ENCODE measurements around the gene NRDC.
"Not testable (repeated sequence)": the region's sequence is repeated elsewhere in the genome, so short reads cannot be mapped to it uniquely, and the experiment has no call there.

The NRDC gene

DNA sequence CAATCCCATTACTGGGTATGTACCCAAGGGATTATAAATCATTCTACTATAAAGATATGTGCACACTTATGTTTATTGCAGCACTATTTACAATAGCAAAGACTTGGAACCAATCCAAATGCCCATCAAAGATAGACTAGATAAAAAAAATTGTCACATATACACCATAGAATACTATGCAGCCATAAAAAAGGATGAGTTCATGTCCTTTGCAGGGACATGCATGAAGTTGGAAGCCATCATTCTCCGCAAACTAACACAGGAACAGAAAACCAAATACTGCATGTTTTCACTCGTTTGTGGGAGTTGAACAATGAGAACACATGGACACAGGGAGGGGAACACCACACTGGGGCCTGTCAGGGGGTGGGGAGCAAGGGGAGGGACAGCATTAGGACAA is 16.2 kb upstream of the NRDC start:
- DNase-seq, result not testable (repeated sequence)

DNA sequence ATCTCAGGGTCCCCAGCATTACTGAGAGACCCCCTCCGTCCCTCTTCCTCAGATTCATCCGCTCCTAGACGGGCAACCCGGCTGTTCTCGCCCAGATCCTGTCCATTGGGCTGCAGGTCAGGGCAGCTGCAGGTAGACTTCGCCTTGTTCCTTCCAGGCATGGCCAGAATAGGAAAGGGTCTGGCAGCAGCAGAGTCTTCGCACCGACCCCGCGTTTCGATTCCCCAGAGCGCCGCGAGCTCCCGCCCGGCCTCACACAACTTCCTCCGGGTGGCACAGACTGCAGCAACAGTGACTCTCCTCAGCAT is 265 bp downstream of the NRDC start:
- DNase-seq, result no peak

DNA sequence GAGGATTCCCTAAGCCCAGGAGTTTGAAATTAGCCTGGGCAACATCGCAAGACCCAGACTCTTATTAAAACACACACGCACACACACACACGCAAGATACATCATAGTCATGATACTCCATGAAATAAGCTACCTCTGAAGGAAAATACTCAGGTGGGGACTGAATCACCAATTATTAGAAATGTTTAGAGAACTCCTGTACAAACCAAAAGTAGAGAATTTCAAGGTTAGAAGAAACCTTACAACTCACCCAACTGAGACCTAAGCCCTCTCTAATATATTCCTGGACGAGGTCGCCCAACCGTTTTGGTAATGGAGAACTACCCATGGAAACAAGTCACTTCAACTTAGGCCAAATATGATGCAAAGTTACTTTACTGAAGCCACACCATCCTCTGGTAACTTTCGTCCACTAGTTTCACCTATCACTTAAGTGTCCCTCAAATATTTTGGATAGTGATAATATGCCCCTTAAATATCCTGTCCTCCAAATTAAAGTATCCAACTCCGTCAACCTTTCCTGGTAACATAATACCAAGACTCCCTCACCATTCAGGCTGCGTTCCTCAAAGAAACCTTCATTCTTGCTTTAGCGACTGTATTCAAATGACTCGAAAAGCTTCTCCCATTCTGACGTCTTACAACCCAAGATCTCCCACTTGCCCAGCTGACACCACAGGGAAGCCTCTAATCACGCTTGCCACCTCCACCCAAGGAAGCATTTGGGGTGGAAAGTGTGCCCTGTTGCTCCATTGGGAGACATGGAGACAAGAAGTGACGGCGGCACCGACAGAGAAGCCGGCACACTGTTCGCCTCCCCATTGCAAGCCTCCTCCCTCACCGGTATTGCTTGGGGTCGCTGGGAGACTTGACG is 856 bp downstream of the NRDC start:
- no peak for DNase-seq

DNA sequence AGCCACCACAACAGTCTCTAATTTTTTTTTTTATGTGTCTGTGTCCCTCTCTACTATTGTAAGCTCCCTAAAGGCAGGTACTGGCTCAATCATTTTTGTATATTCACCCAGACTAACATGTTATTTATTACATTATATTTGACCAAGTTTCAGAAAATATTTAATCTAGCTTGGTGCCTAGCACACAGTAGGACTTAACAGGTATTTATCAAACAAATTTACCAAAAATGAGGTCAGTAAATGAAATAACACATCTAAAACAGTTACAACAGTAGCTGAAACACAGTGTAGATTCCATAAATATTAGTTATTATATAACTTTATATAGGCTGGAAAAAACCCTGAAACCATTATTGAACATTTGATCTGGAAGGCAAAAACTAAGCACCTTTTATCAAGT is 2.7 kb downstream of the NRDC start:
- no peak for DNase-seq

DNA sequence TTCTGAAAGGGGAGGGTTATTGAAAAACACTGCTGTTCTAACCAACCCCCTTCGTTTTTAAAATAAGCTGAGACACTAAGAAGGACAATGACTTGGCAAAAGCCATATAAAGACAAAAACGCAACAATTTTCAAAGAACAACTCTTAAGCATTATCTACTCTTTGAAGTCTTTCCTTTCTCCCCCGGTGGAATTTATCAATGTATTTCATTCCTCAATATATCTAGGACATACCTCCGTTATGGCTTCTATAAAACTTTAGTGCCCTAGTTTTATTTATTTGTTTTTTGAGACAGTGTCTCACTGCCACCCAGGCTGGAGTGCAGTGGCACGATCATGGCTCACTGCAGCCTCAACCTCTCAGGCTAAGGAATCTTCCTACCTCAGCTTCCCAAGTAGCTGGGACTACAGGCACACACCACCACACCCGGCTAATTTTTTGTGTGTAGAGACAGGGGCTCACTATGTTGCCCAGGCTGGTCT is 3.2 kb downstream of the NRDC start:
- DNase-seq, result no peak

DNA sequence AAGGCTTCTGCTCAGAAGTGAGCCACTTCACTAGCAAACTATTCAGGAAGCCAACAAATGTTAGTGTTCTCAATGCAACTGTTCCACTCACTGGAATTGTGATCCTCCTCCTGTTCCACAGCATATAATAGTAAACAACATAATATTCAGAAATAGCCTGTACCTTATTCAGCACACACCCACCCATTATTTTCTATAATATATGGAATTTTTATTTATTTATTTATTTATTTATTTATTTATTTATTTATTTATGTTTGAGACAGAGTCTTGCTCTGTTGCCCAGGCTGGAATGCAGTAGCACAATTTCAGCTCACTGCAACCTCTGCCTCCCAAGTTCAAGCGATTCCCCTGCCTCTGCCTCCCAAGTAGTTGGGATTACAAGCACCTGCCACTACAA is 5.3 kb downstream of the NRDC start:
- not testable (repeated sequence) for DNase-seq

DNA sequence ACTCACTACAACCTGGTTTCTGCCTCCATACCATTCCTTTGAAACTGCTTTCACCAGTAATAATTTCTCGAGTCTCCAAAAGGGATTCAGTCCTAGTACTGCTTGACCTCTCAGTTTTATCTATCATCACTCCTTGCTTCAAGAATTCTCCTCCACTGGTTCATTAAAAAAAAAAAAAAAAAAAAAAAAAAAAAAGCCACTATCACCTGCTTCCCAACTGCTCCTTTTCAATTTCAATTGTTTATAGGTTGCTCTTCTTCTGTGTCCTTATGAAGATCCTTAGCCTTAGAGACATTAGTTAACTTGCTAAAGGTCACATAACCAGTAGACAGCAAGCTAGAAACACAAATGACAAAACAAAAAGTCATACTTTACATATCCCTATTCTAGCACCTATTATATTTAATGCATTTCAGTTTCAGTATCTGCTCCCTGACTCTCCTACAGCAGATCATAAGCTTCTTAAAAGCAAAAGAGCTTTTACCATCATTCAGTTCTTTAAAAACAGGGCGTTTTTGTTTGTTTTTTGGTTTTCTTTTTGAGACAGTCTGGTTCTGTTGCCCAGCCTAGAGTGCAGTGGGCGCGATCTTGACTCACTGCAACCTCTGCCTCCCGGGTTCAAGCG is 7.1 kb downstream of the NRDC start:
- DNase-seq, result no peak

DNA sequence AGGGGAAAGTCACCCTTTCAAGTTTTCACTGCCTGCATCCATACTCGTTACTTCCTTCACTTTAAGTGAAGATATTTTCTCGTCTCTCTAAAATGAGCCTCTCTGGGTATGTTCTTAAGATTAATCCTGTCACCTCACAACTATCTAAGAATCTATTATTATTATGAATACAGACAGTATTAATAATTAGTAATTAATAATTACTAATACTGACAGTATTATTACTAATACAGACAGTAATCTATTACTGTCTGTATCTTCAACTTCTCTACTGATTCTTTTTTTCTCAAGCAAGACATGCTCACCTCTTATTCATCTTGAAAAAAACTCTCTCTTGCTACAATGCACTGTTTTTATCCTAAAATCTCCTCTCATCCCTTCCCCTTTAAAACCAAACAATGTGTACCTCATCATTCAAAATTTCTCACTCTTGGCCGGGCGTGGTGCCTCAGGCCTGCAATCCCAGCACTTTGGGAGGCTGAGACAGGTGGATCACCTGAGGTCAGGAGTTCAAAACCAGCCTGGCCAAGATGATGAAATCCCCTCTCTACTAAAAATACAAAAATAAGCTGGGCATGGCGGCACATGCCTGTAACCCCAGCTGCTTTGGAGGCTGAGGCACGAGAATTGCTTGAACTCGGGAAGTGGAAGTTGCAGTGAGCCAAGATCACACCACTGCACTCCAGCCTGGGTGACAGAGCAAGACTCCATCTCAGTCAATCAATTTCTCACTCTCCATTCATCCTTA is 7.8 kb downstream of the NRDC start:
- no peak for DNase-seq

DNA sequence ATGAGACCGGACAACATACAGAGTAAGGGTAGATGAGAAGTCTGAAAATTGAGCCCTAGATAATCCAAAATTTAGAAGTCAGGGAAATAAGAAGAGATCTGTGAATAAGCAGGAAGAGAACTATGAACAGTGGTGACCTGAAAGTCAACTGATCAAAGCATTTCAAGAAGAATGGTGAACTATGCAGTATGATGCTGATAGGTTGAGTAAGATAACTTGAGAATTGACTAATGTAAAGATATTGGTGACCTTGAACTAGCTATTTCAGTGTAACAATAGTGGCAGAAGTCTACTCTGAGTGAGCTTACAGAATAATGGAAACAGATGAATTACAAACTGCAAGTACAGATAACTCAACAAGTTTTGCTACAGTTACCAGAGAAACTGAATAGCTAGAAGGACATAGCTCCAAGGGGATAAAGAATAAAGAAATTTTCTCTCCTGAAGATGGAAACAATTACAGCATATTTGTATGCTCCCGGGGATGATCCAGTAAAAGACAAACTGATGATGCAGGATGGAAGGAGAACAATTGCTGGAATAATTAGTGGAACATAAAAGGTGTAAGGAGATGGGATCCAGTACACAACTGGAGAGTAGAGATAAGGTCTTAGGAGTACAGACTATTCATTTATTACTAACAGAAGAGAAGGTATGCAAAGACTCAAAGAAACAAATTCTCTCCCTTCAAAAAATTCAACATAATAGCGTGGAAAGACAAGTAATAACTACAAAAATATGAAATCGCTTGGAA is 10.9 kb downstream of the NRDC start:
- DNase-seq, result no peak

DNA sequence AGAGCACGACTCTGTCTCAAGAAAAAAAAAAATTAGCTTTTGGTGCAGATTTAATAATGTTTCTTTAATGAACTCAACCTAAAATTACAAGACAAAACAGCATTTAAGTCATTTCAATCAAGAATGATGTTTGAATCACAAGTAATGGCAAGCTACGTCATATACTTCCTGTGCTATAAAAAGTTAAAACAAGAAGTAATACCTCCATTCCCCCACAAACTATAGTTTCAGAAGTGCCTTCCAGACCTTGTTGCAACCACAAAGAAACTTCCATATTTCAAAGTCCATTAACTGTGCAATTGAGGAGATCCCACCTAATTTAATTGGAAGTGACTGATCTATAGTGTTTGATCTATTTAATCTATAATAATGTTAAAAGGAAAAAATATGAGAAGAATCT is 15.1 kb downstream of the NRDC start:
- no peak for DNase-seq

DNA sequence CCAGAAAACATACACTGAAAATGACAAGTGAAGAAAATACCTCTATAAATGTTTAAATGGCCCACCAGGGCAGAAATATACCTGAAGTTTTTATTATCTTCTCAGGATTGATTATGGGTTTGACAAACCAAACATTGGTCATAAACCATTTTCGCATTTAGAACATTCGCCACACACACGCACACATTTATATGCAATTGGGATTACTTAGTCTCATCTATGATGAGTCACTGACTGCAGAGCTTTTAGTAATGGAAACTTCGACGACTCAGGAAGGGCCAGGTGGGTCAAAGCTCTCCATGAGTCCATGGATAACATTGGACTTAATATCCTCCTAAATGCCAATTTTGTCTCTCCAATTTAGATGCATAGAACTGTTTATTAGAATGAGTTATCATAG is 16.9 kb downstream of the NRDC start:
- DNase-seq, result no peak

DNA sequence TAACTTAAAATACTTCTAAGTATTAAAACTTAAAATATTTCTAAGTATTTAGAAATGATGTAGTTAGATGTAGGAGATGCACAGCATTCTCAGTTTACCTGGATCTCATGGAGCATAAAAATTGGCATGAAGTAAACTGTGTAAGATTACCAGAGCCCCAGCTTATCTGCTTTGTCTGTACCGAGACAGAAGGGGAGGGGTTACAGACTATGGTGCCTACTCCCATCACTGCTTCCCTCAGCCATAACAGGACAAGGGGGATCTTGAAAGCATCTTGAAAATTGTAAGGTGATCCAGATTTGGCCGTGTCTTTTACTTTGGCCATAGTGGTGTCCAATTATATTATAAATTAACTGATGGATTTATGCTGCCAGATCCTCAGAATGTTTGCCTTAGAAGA is 18.8 kb downstream of the NRDC start:
- DNase-seq, result no peak

DNA sequence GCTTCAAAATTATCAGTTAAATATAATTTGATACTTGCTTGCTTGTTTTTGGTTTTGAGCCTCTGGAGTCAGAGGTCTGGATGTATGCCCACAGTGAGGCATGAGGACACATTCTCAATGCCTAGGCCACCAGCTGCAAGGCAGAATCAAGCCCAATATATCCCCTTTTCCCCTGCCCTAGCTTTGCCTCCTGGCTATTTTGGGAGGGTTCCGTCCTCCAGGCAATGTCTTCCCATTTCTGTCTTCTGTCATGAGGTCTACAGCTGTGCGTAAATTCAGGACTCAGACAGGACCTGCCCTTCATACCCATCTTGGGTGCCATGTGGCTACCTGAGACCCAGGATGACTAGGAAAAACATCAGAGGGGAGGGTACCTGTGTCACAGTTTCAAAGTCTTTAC is 19.2 kb downstream of the NRDC start:
- no peak for DNase-seq

DNA sequence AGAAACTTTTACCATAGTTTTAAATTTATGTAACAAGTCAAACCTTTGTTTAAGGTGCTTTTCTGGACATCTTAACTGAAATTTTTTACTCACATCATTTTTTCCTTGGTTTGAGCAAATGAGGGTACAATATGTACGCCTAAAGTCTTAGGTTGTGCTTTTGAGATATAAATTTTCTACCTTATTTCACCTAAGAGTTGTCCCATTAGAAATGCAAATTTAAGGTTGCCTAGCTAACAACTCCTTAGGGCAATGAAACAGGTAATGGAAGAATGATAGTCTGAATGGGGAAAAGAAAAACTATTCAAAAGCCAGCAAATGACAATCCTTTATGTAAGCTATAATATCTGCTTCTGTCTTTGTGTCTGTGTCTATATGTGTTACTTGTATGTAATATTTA is 19.6 kb downstream of the NRDC start:
- DNase-seq, result no peak

DNA sequence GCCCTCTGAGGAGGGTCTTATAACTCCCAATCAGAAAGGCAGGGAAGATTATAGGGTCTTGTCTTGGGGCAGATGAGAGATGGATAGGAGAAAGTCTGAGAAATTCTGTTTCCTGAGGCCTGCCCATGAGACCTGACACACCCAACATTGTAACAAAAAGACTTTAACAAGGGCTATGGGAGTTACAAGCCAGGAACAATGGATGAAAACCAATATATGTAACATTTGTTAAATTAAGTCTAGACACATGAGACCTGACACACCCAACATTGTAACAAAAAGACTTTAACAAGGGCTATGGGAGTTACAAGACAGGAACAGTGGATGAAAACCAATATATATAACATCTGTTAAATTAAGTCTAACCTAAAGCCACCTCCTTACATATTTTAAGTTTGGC is 21.8 kb downstream of the NRDC start:
- DNase-seq, result no peak

DNA sequence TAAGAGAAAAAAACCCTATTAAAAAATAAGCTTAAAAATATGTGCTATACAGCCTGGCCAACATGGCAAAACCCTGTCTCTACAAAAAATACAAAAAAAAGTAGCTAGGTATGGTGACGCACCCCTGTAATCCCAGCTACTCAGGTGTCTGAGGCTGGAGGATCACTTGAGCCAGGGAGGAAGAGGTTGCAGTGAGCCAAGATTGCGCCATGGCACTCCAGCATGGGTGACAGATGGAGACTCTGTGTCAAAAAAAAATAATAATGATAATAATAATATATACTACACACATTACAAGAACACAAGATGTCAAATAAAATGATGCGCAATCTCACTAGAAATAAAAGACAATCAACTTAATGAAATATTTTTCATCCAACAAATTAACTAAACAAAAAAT is 22.9 kb downstream of the NRDC start:
- no peak for DNase-seq

DNA sequence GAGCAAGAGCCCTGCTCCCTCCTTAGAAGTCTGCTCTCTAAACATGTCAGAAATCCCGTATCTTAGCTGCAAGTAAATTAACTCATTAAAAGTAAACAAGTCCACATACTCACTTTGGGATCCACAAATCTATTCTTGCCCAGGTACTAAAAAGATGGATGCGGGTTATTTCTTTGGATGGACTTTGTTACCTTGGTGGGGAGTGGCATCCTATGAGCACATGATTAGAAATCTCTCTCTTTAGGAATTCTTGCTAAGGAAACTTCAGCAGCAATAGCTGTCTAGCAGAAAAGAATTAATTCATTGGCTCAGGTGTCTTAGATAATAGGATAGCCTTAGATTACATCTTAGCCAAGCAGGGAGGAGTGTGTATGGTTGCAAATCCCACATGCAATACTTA is 25.2 kb downstream of the NRDC start:
- no peak for DNase-seq

DNA sequence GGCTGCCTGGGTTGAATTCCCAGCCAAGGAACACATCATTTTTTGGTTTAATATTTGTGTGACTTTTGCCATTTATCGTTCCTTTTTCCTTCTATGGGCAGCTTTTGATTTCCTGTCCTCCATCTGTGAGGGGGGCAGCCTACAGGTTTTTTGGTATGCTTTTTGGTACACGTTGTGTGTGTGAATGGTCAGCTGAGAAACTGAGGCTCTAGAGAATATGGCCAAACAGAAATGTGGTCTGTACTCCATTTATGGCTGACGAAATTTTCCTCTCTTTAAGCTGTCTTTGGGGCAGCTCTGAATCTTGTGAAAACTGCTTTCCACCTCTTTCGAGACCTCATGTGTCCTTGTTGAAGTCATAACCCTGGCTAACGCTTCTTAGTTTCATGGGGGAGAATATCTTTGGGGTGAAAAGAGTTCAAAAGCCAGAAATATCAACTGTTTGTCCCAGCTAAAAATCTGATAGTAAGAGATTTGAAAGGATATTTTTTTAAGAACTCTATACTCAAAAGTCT is 26.6 kb downstream of the NRDC start:
- no peak for DNase-seq

DNA sequence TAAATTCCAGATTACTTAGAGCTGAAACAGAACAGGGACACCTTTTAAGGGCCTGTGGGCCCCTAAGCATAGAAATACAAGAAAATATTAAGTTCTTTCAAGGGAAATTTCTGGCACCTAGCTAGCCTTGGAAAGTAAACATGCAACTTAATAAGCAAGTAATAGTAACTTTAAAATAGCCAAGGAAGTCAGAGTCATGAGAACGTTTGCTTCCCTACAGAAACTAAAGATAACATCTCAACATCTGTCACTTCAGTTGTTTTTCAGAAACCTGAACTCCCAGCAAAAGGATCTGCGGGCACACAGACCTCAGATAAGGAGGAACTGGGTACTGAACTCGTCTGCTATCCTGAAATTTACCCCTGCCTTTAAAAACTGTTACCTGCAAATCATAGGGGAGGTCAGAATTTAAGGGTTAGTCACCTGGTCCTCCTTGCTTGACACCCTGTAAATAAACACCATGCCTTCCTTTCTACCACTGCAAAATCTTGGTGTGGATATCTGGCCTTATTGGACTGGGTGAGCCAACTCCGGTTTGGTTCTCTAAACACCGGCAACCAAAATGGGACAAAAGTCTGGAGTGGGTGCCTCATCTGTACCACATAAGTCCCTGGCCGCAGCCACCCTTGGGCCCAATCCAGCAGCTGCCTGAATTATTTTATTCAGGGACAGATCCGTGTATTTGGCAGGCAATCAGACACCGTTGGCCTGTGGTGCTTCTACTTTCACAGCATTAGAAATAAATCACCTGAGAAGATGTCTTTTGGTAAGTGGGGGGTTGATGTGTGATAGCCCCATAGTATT is 27.9 kb downstream of the NRDC start:
- DNase-seq, result no peak

DNA sequence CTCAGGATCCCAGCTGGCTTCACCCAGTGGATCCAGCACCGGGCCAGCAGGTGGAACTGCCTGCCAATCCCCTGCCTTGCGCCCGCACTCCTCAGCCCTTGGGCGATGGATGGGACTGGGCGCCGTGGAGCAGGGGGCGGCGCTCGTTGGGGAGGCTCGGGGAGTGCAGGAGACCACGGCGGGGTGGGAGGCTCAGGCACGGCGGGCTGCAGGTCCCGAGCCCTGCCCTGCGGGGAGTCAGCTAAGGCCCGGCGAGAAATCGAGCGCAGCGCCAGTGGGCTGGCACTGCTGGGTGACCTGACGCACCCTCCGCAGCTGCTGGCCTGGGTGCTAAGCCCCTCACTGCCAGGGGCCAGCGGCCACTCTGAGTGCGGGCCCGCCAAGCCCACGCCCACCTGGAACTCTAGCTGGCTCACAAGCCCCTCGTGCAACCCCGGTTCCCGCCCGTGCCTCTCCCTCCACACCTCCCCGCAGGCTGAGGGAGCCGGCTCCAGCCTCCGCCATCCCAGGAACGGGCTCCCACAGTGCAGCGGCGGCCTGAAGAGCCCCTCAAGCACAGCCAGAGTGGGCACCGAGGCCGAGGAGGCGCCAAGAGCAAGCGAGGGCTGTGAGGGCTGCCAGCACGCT is 31.1 kb downstream of the NRDC start:
- no peak for DNase-seq

DNA sequence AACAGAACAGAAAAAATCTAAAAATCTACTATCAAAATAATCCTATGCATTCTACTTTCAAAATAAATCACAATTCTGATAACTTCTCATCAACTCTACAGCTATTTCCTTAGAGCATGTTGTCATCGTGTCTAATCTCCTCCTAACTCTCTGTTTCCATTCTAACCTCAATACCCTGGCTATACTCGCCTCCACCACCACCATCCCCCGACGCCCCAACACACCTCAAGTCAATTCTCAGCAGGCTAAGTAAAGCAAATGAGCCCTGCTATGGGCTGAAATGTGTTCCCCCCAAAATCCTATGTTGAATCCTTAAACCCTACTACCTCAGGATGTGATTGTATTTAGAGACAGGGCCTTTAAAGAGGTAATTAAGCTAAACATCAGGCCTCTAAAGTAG is 34.6 kb downstream of the NRDC start:
- DNase-seq, result no peak

DNA sequence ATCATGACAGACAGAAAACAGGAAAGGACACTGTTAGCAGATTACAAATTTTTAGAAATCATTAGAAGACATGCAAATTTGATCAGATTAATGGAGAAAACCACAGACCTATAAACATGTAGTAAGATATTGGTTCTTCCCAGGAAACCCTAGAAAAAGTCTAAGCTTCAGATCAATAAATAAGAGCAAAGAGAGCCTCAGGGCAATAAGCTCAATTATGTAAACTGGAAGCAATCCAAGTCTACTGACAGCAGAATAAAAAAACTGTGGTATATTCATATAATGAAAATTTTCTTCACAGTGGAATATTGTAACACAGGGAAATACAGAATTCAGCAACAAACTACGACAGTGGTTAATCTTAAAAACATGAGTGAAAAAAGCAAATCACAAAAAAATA is 36.3 kb downstream of the NRDC start:
- no peak for DNase-seq
